OCI-LY7 (cell line): ENCODE data around the gene COBLL1. TPM values are rescaled to one million over a fixed set of nuclear protein-coding genes. Genes with fewer than 3 reads are reported as not detected.

Experiments used
- BruUV-seq: library from RNA; stranded (reverse); fragments of 400-500 nt; replicated peaks from 2 replicates; lab custom pipeline; 2021; lab: Mats Ljungman, UMichigan
- CTCF ChIA-PET: fragments of 300-600 bp; sonication (Branson Sonifier 250); formaldehyde crosslinking; loops from one replicate; lab custom pipeline; 2022; ENCODE audit warnings: antibody characterized with exemption; ENCODE audit not compliant: unreplicated experiment; lab: Charles Lee
- POLR2A ChIA-PET: fragments of 300-600 bp; sonication (Branson Sonifier 250); formaldehyde crosslinking; loops from one replicate; lab custom pipeline; 2022; ENCODE audit warnings: antibody characterized with exemption; lab: Charles Lee
- DNase-seq: peaks from one replicate; pipeline ENCODE4 v3.0.0-alpha.2; 2015; ENCODE audit warnings: low spot score
- H2AFZ ChIP-seq: fragments of 200-600 bp; sonication (generic), shearing (Covaris generic); 2 replicates; pipeline ENCODE4 v1.6.1; 2014; ENCODE audit warnings: mild to moderate bottlenecking, antibody characterized with exemption, low read length, moderate library complexity
- H3K27ac ChIP-seq: fragments of 200-600 bp; sonication (generic); 2 replicates; pipeline ENCODE4 v1.5.1; 2014; ENCODE audit warnings: mixed run types, low read depth, mild to moderate bottlenecking, moderate library complexity, low read length, inconsistent platforms; ENCODE audit not compliant: poor library complexity, severe bottlenecking
- H3K36me3 ChIP-seq: fragments of 200-600 bp; sonication (generic); 2 replicates; pipeline ENCODE4 v1.6.1; 2014; ENCODE audit warnings: mild to moderate bottlenecking, antibody characterized with exemption, low read length, moderate library complexity, mixed read lengths; ENCODE audit not compliant: insufficient read depth
- H3K4me1 ChIP-seq: fragments of 200-600 bp; sonication (generic); 2 replicates; pipeline ENCODE4 v1.5.1; 2014; ENCODE audit warnings: mild to moderate bottlenecking, low read length; ENCODE audit not compliant: insufficient read depth, poor library complexity, severe bottlenecking
- H3K4me2 ChIP-seq: fragments of 200-600 bp; sonication (generic); 2 replicates; pipeline ENCODE4 v1.6.1; 2014; ENCODE audit warnings: mild to moderate bottlenecking, low read length
- H3K4me3 ChIP-seq: fragments of 200-600 bp; sonication (generic); 2 replicates; pipeline ENCODE4 v1.5.1; 2014; ENCODE audit warnings: mild to moderate bottlenecking, low read depth, low read length; ENCODE audit not compliant: poor library complexity, severe bottlenecking
- H3K79me2 ChIP-seq: fragments of 200-600 bp; sonication (generic); 2 replicates; pipeline ENCODE4 v1.6.1; 2016; ENCODE audit warnings: low read depth, mild to moderate bottlenecking, low read length, moderate library complexity, mixed read lengths; ENCODE audit not compliant: insufficient read depth
- H3K9me2 ChIP-seq: fragments of 200-600 bp; sonication (generic); 2 replicates; pipeline ENCODE4 v1.6.1; 2016; ENCODE audit warnings: mild to moderate bottlenecking, low read length, mixed read lengths; ENCODE audit not compliant: insufficient read depth
- H3K9me3 ChIP-seq: fragments of 200-600 bp; sonication (generic); 2 replicates; pipeline ENCODE4 v1.6.1; 2014; ENCODE audit warnings: mild to moderate bottlenecking, mixed run types, low read length, mixed read lengths
- H4K20me1 ChIP-seq: fragments of 200-600 bp; sonication (generic); 2 replicates; pipeline ENCODE4 v1.6.1; 2014; ENCODE audit warnings: mild to moderate bottlenecking, antibody characterized with exemption, low read length, moderate library complexity, mixed read lengths; ENCODE audit not compliant: insufficient read depth
- CTCF ChIP-seq: fragments of 200-600 bp; sonication (generic); conservative IDR thresholded peaks from 2 replicates; pipeline ENCODE4 v1.5.1; 2014; ENCODE audit warnings: mild to moderate bottlenecking, antibody characterized with exemption, low read length, moderate library complexity, mixed read lengths
- EZH2phosphoT487 ChIP-seq: fragments of 200-600 bp; sonication (generic); IDR thresholded peaks from 2 replicates; pipeline ENCODE4 v1.6.1; 2018; ENCODE audit warnings: low read depth, borderline replicate concordance, mild to moderate bottlenecking, mixed run types, antibody characterized with exemption, low read length, moderate library complexity, mixed read lengths
- intact Hi-C: fragments of 100-400 bp; cut with micrococcal nuclease; formaldehyde crosslinking; loops from one replicate; pipeline ENCODE4 v1.10.0; 2022; ENCODE audit not compliant: unreplicated experiment
- total RNA-seq, 2 experiments: library from RNA; depleted of rRNA in 1 of 2; stranded (reverse); fragments of >200 nt in 1 of 2; shearing (Covaris generic) in 1 of 2; gene quantifications; 2 replicates each; pipeline ENCODE4 v1.2.3, GENCODE V29; 2014 to 2022

The COBLL1 gene
- total RNA-seq, 2 experiments from 2014 or later: 0.79 to 40.7 TPM

GRCh38 chr2:164877927-164878326 is 36.3 kb upstream of the COBLL1 start:
- Histone ChIP-seq H2AFZ (no peak overlapping the region), H3K36me3 (no peaks in the 10 kb centered on the region), H3K9me3 (no peaks in the 10 kb centered on the region), H3K9me2 (no peaks in the 10 kb centered on the region), H3K4me2 (no peak overlapping the region), H3K4me3 (no peak overlapping the region), H3K79me2 (no peaks in the 10 kb centered on the region), H3K27ac (no peak overlapping the region), H3K4me1 (no peaks in the 10 kb centered on the region), H4K20me1 (no peaks in the 10 kb centered on the region)
- ChIA-PET CTCF (no interaction called here), POLR2A (interaction anchor here (1.5 to 7.8 kb wide), 3 partner anchors 14 to 123 kb away, joined by 3 to 49 read pairs (median 5); no protein-coding TSS in a partner anchor)
- no peak for DNase-seq
- no peak for TF ChIP-seq EZH2phosphoT487
- TF ChIP-seq CTCF: no peak
- intact Hi-C loops: no loop called here
- BruUV-seq: no TSS peak

- BruUV-seq: no TSS peak
- no peak for TF ChIP-seq CTCF
- no peak for TF ChIP-seq EZH2phosphoT487
- ChIA-PET POLR2A (interaction anchor here (0.5 to 7.8 kb wide), 7 partner anchors 9 to 122 kb away, joined by 3 to 49 read pairs (median 4); no protein-coding TSS in a partner anchor), CTCF (no interaction called here)
- intact Hi-C loops: no loop called here
- Histone ChIP-seq H3K4me2 (no peak overlapping the region), H3K36me3 (no peaks in the 10 kb centered on the region), H3K27ac (no peak overlapping the region), H4K20me1 (no peaks in the 10 kb centered on the region), H3K79me2 (no peaks in the 10 kb centered on the region), H2AFZ (no peak overlapping the region), H3K4me3 (no peak overlapping the region), H3K9me3 (no peaks in the 10 kb centered on the region), H3K4me1 (no peaks in the 10 kb centered on the region), H3K9me2 (no peaks in the 10 kb centered on the region)
- no peak for DNase-seq
These were observed 35.5 kb upstream of the COBLL1 start for GRCh38 chr2:164877169-164877568.

- DNase-seq: no peak
- ChIA-PET POLR2A (interaction anchor here (0.9 to 7.8 kb wide), 4 partner anchors 16 to 139 kb away, joined by 3 to 49 read pairs (median 6); no protein-coding TSS in a partner anchor), CTCF (interaction anchor here (1.0 kb wide), 1 partner anchor 16 kb away, joined by 3 read pairs; no protein-coding TSS in a partner anchor)
- BruUV-seq: no TSS peak
- Histone ChIP-seq H2AFZ (no peak overlapping the region), H3K9me3 (no peaks in the 10 kb centered on the region), H3K79me2 (no peaks in the 10 kb centered on the region), H3K27ac (no peak overlapping the region), H3K4me3 (no peak overlapping the region), H4K20me1 (no peaks in the 10 kb centered on the region), H3K4me1 (no peaks in the 10 kb centered on the region), H3K4me2 (no peak overlapping the region), H3K36me3 (no peaks in the 10 kb centered on the region), H3K9me2 (no peaks in the 10 kb centered on the region)
- intact Hi-C loops: no loop called here
- TF ChIP-seq EZH2phosphoT487: no peak
- no peak for TF ChIP-seq CTCF
These were observed 33.9 kb upstream of the COBLL1 start for GRCh38 chr2:164875334-164876205.
